H9 (cell line): ENCODE measurements around the gene SLC25A20. TPM values are rescaled to one million over a fixed set of nuclear protein-coding genes. Genes with fewer than 3 reads are reported as not detected.

Experiments used
- DNase-seq: peaks from one replicate; pipeline ENCODE4 v3.0.0-alpha.2; 2017
- H2AFZ ChIP-seq: one replicate; pipeline ENCODE4 v1.6.1; 2013; ENCODE audit warnings: mild to moderate bottlenecking, low read length, control low read depth, moderate library complexity
- H2AK5ac ChIP-seq: 2 replicates; pipeline ENCODE4 v1.6.1; 2013; ENCODE audit warnings: low read length, control low read depth, mixed read lengths; ENCODE audit not compliant: insufficient read length
- H2BK120ac ChIP-seq: one replicate; pipeline ENCODE4 v1.6.1; 2013; ENCODE audit warnings: low read depth, mild to moderate bottlenecking, low read length, control low read depth, inconsistent platforms; ENCODE audit not compliant: poor library complexity, severe bottlenecking
- H2BK12ac ChIP-seq: 2 replicates; pipeline ENCODE4 v1.6.1; 2013; ENCODE audit warnings: low read length, control low read depth, mixed read lengths, low read depth; ENCODE audit not compliant: insufficient read length
- H2BK15ac ChIP-seq: 2 replicates; pipeline ENCODE4 v1.6.1; 2013; ENCODE audit warnings: low read depth, low read length, control low read depth
- H2BK20ac ChIP-seq: one replicate; pipeline ENCODE4 v1.6.1; 2013; ENCODE audit warnings: low read depth, mild to moderate bottlenecking, low read length, control low read depth, inconsistent platforms; ENCODE audit not compliant: poor library complexity, severe bottlenecking
- H2BK5ac ChIP-seq: 2 replicates; pipeline ENCODE4 v1.6.1; 2013; ENCODE audit warnings: low read length, control low read depth, mixed read lengths; ENCODE audit not compliant: insufficient read length
- H3K14ac ChIP-seq: 2 replicates; pipeline ENCODE4 v1.6.1; 2013; ENCODE audit warnings: low read length, control low read depth; ENCODE audit not compliant: insufficient read depth
- H3K18ac ChIP-seq: 2 replicates; pipeline ENCODE4 v1.6.1; 2013; ENCODE audit warnings: low read depth, mild to moderate bottlenecking, mixed read lengths, low read length, control low read depth; ENCODE audit not compliant: insufficient read length
- H3K23ac ChIP-seq: 2 replicates; pipeline ENCODE4 v1.6.1; 2013; ENCODE audit warnings: low read length, control low read depth, mixed read lengths, low read depth; ENCODE audit not compliant: insufficient read length
- H3K23me2 ChIP-seq: 2 replicates; pipeline ENCODE4 v1.6.1; 2013; ENCODE audit warnings: low read depth, mild to moderate bottlenecking, mixed read lengths, low read length, control low read depth; ENCODE audit not compliant: insufficient read length, poor library complexity, severe bottlenecking
- H3K27ac ChIP-seq: 2 replicates; pipeline ENCODE4 v1.5.1; 2013; ENCODE audit warnings: low read length, control low read depth, mixed read lengths, low read depth; ENCODE audit not compliant: insufficient read length
- H3K27me3 ChIP-seq: 2 replicates; pipeline ENCODE4 v1.6.1; 2013; ENCODE audit warnings: low read length, control low read depth, inconsistent platforms; ENCODE audit not compliant: insufficient read depth
- H3K4ac ChIP-seq: 2 replicates; pipeline ENCODE4 v1.6.1; 2013; ENCODE audit warnings: low read depth, mild to moderate bottlenecking, control low read depth, inconsistent platforms, low read length, moderate library complexity
- H3K4me1 ChIP-seq: 2 replicates; pipeline ENCODE4 v1.6.1; 2013; ENCODE audit warnings: low read length, control low read depth, inconsistent platforms; ENCODE audit not compliant: insufficient read depth
- H3K4me2 ChIP-seq: 2 replicates; pipeline ENCODE4 v1.6.1; 2013; ENCODE audit warnings: low read length, control low read depth, mixed read lengths; ENCODE audit not compliant: insufficient read length, insufficient read depth
- H3K56ac ChIP-seq: 2 replicates; pipeline ENCODE4 v1.6.1; 2013; ENCODE audit warnings: low read depth, mild to moderate bottlenecking, mixed read lengths, low read length, control low read depth; ENCODE audit not compliant: insufficient read length
- H3K79me1 ChIP-seq: 2 replicates; pipeline ENCODE4 v1.6.1; 2013; ENCODE audit warnings: low read depth, mild to moderate bottlenecking, moderate library complexity, low read length, control low read depth, inconsistent platforms; ENCODE audit not compliant: insufficient read depth, poor library complexity, severe bottlenecking
- H3K79me2 ChIP-seq: 2 replicates; pipeline ENCODE4 v1.6.1; 2013; ENCODE audit warnings: low read length, control low read depth, inconsistent platforms; ENCODE audit not compliant: insufficient read depth
- H3K9ac ChIP-seq: 2 replicates; pipeline ENCODE4 v1.6.1; 2013; ENCODE audit warnings: low read length, control low read depth, mixed read lengths; ENCODE audit not compliant: insufficient read length; ENCODE audit errors: extremely low read depth
- H3K9me3 ChIP-seq: one replicate; pipeline ENCODE4 v1.6.1; 2013; ENCODE audit warnings: low read depth, low read length, inconsistent platforms; ENCODE audit not compliant: control insufficient read depth
- H3T11ph ChIP-seq: one replicate; pipeline ENCODE4 v1.6.1; 2013; ENCODE audit warnings: mild to moderate bottlenecking, low read length, control low read depth, inconsistent platforms
- H4K20me1 ChIP-seq: one replicate; pipeline ENCODE4 v1.6.1; 2013; ENCODE audit not compliant: control insufficient read depth, insufficient read length, insufficient read depth
- H4K5ac ChIP-seq: 2 replicates; pipeline ENCODE4 v1.6.1; 2013; ENCODE audit warnings: low read depth, mild to moderate bottlenecking, mixed read lengths, low read length, control low read depth; ENCODE audit not compliant: insufficient read length
- H4K8ac ChIP-seq: replicated peaks from 2 replicates; pipeline ENCODE4 v1.6.1; 2013; ENCODE audit warnings: low read length, control low read depth, mixed read lengths, low read depth; ENCODE audit not compliant: insufficient read length
- H4K91ac ChIP-seq: 2 replicates; pipeline ENCODE4 v1.6.1; 2013; ENCODE audit warnings: low read depth, mild to moderate bottlenecking, moderate library complexity, mixed read lengths, low read length, control low read depth; ENCODE audit not compliant: insufficient read length
- H3K27ac Mint-ChIP-seq, 3 experiments: 2 replicates in 2 of 3; 3 replicates in 1 of 3; pipeline ENCODE4 v1.8.0; 2020 to 2021; ENCODE audit warnings: mixed read lengths in 3 of 3, mild to moderate bottlenecking in 1 of 3, moderate library complexity in 1 of 3
- H3K27me3 Mint-ChIP-seq: 2 replicates; pipeline ENCODE4 v1.8.0; 2021; ENCODE audit warnings: low read depth, mild to moderate bottlenecking, moderate library complexity, mixed read lengths
- H3K36me3 Mint-ChIP-seq, 3 experiments: 2 replicates in 2 of 3; 3 replicates in 1 of 3; pipeline ENCODE4 v1.8.0; 2020 to 2021; ENCODE audit warnings: low read depth in 3 of 3, mixed read lengths in 3 of 3; ENCODE audit not compliant: insufficient read depth in 1 of 3
- H3K4me1 Mint-ChIP-seq, 2 experiments: 2 replicates each; pipeline ENCODE4 v1.8.0; 2020; ENCODE audit warnings: mixed read lengths in 2 of 2
- H3K4me3 Mint-ChIP-seq, 2 experiments: 2 replicates in 1 of 2; 3 replicates in 1 of 2; pipeline ENCODE4 v1.8.0; 2020 to 2021; ENCODE audit warnings: mild to moderate bottlenecking in 2 of 2, mixed read lengths in 2 of 2, moderate library complexity in 1 of 2
- H3K9me3 Mint-ChIP-seq, 2 experiments: 2 replicates in 1 of 2; 3 replicates in 1 of 2; pipeline ENCODE4 v1.8.0; 2020; ENCODE audit warnings: mild to moderate bottlenecking in 2 of 2, mixed read lengths in 2 of 2, moderate library complexity in 1 of 2
- CTCF ChIP-seq: fragments of 200-600 bp; sonication (generic); conservative IDR thresholded peaks from 3 replicates; pipeline ENCODE4 v1.8.0; 2021; ENCODE audit warnings: antibody characterized with exemption, mild to moderate bottlenecking
- WGBS: extraction: QIAGEN DNeasy Blood & Tissue Kit; methylation state at CpG from one replicate; pipeline ENCODE4 v1.1.7; 2013; ENCODE audit warnings: missing lambda C conversion rate, low lambda C conversion rate, mixed read lengths; ENCODE audit not compliant: insufficient read length; ENCODE audit errors: extremely low coverage; 5-methylcytosine and 5-hydroxymethylcytosine counted together
- total RNA-seq: library from RNA; stranded (reverse); gene quantifications from 2 replicates; pipeline ENCODE4 v1.2.1, GENCODE V29; 2021

Gene SLC25A20
- total RNA-seq, 1 experiment from 2014 or later, result 7.4 TPM

GRCh38 chr3:48894516-48894915, 4.2 kb downstream of the SLC25A20 start:
- H3K56ac ChIP-seq, result no peak overlapping the region
- no peak overlapping the region for H2BK12ac ChIP-seq
- DNase-seq, result no peak
- no peak overlapping the region for H3K4ac ChIP-seq
- no peak overlapping the region for H3T11ph ChIP-seq
- H4K20me1 ChIP-seq, result no peaks in the 10 kb centered on the region
- H2BK20ac ChIP-seq, result no peak overlapping the region
- Mint-ChIP-seq H3K27me3 (peaks cover 6% of the 10 kb centered on the region), H3K9me3 (no peaks in the 10 kb centered on the region), H3K4me1 (peaks cover 12 to 19% of the 10 kb centered on the region in 2 experiments), H3K27ac (no peak overlapping the region), H3K36me3 (no peaks in the 10 kb centered on the region), H3K4me3 (no peak overlapping the region)
- no peak overlapping the region for H2BK120ac ChIP-seq
- H3K23ac ChIP-seq, result no peak overlapping the region
- no peak overlapping the region for H3K9ac ChIP-seq
- no peak overlapping the region for H4K5ac ChIP-seq
- no peak overlapping the region for H2AK5ac ChIP-seq
- H3K23me2 ChIP-seq, result no peaks in the 10 kb centered on the region
- no peak overlapping the region for H4K91ac ChIP-seq
- no CpG with 5 or more reads among the region's 6 CpGs for WGBS
- no peak for TF ChIP-seq CTCF
- H3K4me2 ChIP-seq, result no peak overlapping the region
- peaks cover 4% of the 10 kb centered on the region for H3K4me1 ChIP-seq
- H2BK15ac ChIP-seq, result no peak overlapping the region
- no peaks in the 10 kb centered on the region for H3K9me3 ChIP-seq
- no peaks in the 10 kb centered on the region for H3K27me3 ChIP-seq
- H2BK5ac ChIP-seq, result no peak overlapping the region
- H3K18ac ChIP-seq, result no peak overlapping the region
- no peak overlapping the region for H4K8ac ChIP-seq
- H3K27ac ChIP-seq, result no peak overlapping the region
- H3K14ac ChIP-seq, result no peak overlapping the region
- no peaks in the 10 kb centered on the region for H3K79me1 ChIP-seq
- H2AFZ ChIP-seq, result no peak overlapping the region
- H3K79me2 ChIP-seq, result no peaks in the 10 kb centered on the region
